ENCODE data around the gene PACSIN1.

DNA sequence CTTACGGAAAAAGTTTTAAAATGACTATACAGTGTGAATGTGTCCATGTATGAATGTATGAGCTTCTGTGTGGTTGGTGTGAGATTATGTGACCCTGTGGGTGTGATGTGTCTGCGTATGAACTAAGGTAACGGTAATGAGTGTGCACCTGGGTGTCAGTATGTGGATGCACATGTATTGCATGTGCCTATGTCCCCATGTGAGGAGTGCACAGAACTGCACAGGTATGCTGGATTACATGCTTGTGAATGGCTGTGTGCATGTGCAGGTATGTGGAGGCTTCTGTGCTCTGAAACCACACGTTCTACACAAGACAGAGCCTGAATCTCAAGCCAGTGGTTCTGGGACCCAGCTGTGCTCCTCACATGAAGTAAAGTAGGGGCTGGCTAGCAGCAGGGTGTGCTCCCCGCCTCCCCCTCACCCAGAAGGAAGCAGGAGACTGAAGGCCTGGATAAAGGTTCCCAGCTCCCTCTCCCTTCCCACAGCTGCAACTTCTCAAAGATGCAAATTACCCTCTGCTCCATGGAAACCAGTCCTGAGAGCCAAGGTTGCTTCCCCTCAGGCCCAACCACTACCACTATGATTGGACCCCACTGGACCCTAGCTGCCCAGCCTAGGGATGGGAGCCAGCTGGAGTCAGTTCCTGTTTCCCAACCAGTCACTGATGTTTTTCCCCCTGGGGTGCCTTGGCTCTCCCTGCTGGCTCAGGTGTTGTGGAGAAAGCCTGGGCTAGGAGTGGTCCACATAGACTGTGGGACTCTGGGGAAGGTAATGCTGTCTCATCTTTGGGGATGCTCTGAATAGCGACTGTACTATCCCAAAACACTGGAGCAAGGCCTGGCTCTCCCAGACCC, 115.1 kb downstream of the PACSIN1 start:
- TF ChIP-seq GATA2 (IDR thresholded peaks at IDR 0.05; ENCODE audit: low read depth, low read length) (no peak), GATA3 (IDR thresholded peaks at IDR 0.05; ENCODE audit: low read depth, low read length) (no peak)

Data from SH-SY5Y (cell line).